ENCODE data around the gene MYO3B.

DNA sequence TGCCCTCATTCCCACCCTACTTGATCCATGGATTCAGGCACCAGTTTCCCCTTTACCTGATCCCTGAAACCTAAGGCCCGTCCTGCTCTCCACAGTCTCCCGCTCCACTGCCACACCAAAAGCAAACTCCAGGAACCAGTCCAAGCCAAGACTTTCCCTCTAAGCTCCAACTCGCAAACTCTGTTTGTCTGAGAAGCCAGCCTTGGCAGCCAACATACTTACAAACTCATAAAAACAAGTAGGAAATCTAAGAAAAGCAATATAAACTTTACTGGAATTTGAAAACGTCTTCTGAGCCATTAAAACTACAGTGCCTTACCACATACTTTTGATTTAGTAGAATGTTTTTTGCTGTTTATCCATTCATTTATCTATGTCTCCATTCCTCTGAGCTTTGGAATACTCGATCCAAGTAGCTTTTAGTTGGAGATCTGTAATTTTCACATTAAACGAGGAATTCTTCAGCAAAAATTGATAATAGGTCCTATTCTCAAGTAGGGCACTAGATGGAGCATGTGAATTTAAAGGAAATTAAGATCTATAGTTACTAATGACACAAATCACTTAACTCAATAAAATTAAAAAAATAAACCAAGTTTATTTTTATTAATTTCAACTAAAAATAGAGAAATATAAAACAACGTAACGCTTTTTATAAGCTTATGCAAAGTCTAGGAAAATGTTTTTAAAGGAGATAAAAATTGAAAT, 199.7 kb downstream of the MYO3B start:
- TF ChIP-seq L3MBTL2 (conservative IDR thresholded peaks at IDR 0.05) = no peak
- TF ChIP-seq, protein P1, sequence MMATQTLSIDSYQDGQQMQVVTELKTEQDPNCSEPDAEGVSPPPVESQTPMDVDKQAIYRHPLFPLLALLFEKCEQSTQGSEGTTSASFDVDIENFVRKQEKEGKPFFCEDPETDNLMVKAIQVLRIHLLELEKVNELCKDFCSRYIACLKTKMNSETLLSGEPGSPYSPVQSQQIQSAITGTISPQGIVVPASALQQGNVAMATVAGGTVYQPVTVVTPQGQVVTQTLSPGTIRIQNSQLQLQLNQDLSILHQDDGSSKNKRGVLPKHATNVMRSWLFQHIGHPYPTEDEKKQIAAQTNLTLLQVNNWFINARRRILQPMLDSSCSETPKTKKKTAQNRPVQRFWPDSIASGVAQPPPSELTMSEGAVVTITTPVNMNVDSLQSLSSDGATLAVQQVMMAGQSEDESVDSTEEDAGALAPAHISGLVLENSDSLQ (IDR thresholded peaks at IDR 0.05) = no peak
- TF ChIP-seq NFRKB (IDR thresholded peaks at IDR 0.05) = no peak
- no peak for TF ChIP-seq HDGF (IDR thresholded peaks at IDR 0.05; ENCODE audit: borderline replicate concordance)
- no peak for TF ChIP-seq FOXM1 (IDR thresholded peaks at IDR 0.05; ENCODE audit: borderline replicate concordance)
- no peak for TF ChIP-seq SP1 (IDR thresholded peaks at IDR 0.05)
- no peak for TF ChIP-seq CTBP1 (IDR thresholded peaks at IDR 0.05; ENCODE audit: borderline replicate concordance)
- no peak for TF ChIP-seq ELF4 (IDR thresholded peaks at IDR 0.05)
- no peak for TF ChIP-seq BHLHE40 (IDR thresholded peaks at IDR 0.05; ENCODE audit: borderline replicate concordance)
